Jurkat, Clone E6-1 (cell line): Measurements from ENCODE around the gene KLHL1.

Source experiments
- DNase-seq: peaks from one replicate; pipeline ENCODE4 v3.0.0-alpha.2; 2011; ENCODE audit warnings: low read depth, low spot score
- H3K4me3 ChIP-seq: 2 replicates; pipeline ENCODE4 v1.5.1; 2011; ENCODE audit warnings: mild to moderate bottlenecking, low read length, control low read depth, moderate library complexity

KLHL1 gene

GRCh38 chr13:70027551-70027950 lies 80.7 kb downstream of the KLHL1 start:
- no peak overlapping the region for H3K4me3 ChIP-seq
- DNase-seq = no peak

GRCh38 chr13:70023516-70023915 lies 84.7 kb downstream of the KLHL1 start:
- no peak overlapping the region for H3K4me3 ChIP-seq
- DNase-seq = no peak

GRCh38 chr13:70022646-70023045 lies 85.6 kb downstream of the KLHL1 start:
- no peak for DNase-seq
- H3K4me3 ChIP-seq = no peak overlapping the region

- no peak overlapping the region for H3K4me3 ChIP-seq
- DNase-seq = no peak
Measured at GRCh38 chr13:70016116-70016515, 92.1 kb downstream of the KLHL1 start.

GRCh38 chr13:70014337-70014736 lies 93.9 kb downstream of the KLHL1 start:
- no peak for DNase-seq
- H3K4me3 ChIP-seq = no peak overlapping the region

GRCh38 chr13:69999875-70000274 lies 108.4 kb downstream of the KLHL1 start:
- DNase-seq = no peak
- H3K4me3 ChIP-seq = no peak overlapping the region

- DNase-seq = no peak
- no peak overlapping the region for H3K4me3 ChIP-seq
Measured at GRCh38 chr13:69997061-69997460, 111.2 kb downstream of the KLHL1 start.

GRCh38 chr13:69980799-69981198 lies 127.5 kb downstream of the KLHL1 start:
- DNase-seq = no peak
- H3K4me3 ChIP-seq = no peak overlapping the region

- no peak overlapping the region for H3K4me3 ChIP-seq
- DNase-seq = no peak
Measured at GRCh38 chr13:69975496-69975895, 132.8 kb downstream of the KLHL1 start.

- no peak overlapping the region for H3K4me3 ChIP-seq
- DNase-seq = no peak
Measured at GRCh38 chr13:69970520-69970919, 137.7 kb downstream of the KLHL1 start.

GRCh38 chr13:69959046-69959445 lies 149.2 kb downstream of the KLHL1 start:
- no peak for DNase-seq
- H3K4me3 ChIP-seq = no peak overlapping the region

GRCh38 chr13:69956839-69957238 lies 151.4 kb downstream of the KLHL1 start:
- no peak overlapping the region for H3K4me3 ChIP-seq
- DNase-seq = no peak

- DNase-seq = no peak
Measured at GRCh38 chr13:69956349-69956748, 151.9 kb downstream of the KLHL1 start.

GRCh38 chr13:69955271-69955670 lies 153.0 kb downstream of the KLHL1 start:
- DNase-seq = no peak
- no peak overlapping the region for H3K4me3 ChIP-seq

More at GRCh38 chr13:69956349-69956748, 151.9 kb downstream of the KLHL1 start:
- H3K4me3 ChIP-seq = no peak overlapping the region

GRCh38 chr13:69951412-69951811 lies 156.8 kb downstream of the KLHL1 start:
- no peak for DNase-seq
- H3K4me3 ChIP-seq = no peak overlapping the region

- no peak for DNase-seq
- H3K4me3 ChIP-seq = no peak overlapping the region
Measured at GRCh38 chr13:69950160-69950559, 158.1 kb downstream of the KLHL1 start.

- no peak overlapping the region for H3K4me3 ChIP-seq
- DNase-seq = no peak
Measured at GRCh38 chr13:69948016-69948415, 160.2 kb downstream of the KLHL1 start.

GRCh38 chr13:69947582-69947981 lies 160.7 kb downstream of the KLHL1 start:
- no peak overlapping the region for H3K4me3 ChIP-seq
- no peak for DNase-seq

- DNase-seq = no peak
- no peak overlapping the region for H3K4me3 ChIP-seq
Measured at GRCh38 chr13:69946511-69946910, 161.7 kb downstream of the KLHL1 start.

- H3K4me3 ChIP-seq = no peak overlapping the region
- peak; percentile 68 for DNase-seq
Measured at GRCh38 chr13:69935043-69935442, 173.2 kb downstream of the KLHL1 start.

- DNase-seq = no peak
- no peak overlapping the region for H3K4me3 ChIP-seq
Measured at GRCh38 chr13:69928262-69928661, 180.0 kb downstream of the KLHL1 start.

- no peak for DNase-seq
- H3K4me3 ChIP-seq = no peak overlapping the region
Measured at GRCh38 chr13:69921156-69921555, 187.1 kb downstream of the KLHL1 start.
